B cell (primary cell): Measurements from ENCODE around the gene CDK5R2. TPM values are rescaled to one million over a fixed set of nuclear protein-coding genes. Genes with fewer than 3 reads are reported as not detected.

Experiments used
- ATAC-seq: fragments of 200-7000 bp; cut with Tn5 transposase; one replicate; pipeline ENCODE4 v1.10.0; 2021; ENCODE audit warnings: low read depth, mild to moderate bottlenecking, moderate number of reproducible peaks, moderate library complexity
- CTCF ChIA-PET: fragments of 350-600 bp; sonication (Branson Sonifier 250); formaldehyde crosslinking; loops from one replicate; lab custom pipeline; 2021; ENCODE audit warnings: antibody characterized with exemption, inconsistent platforms; lab: Charles Lee
- POLR2A ChIA-PET: fragments of 350-600 bp; sonication (Branson Sonifier 250); formaldehyde crosslinking; loops from one replicate; lab custom pipeline; 2021; ENCODE audit warnings: antibody characterized with exemption; lab: Charles Lee
- DNase-seq: peaks from one replicate; pipeline ENCODE4 v3.0.0; 2013
- H2AFZ ChIP-seq: 2 replicates; pipeline ENCODE4 v1.6.1; 2012; ENCODE audit warnings: mild to moderate bottlenecking, low read depth, low read length; ENCODE audit not compliant: insufficient read depth, poor library complexity, severe bottlenecking
- H3K27ac ChIP-seq, 2 donors: 1 replicate in 1 of 2; 2 replicates in 1 of 2; pipeline ENCODE4 v1.5.1; 2012 to 2013; ENCODE audit warnings: low read length in 2 of 2, mild to moderate bottlenecking in 2 of 2, moderate library complexity in 1 of 2
- H3K27me3 ChIP-seq, 4 experiments: fragments of 200-600 bp in 1 of 4; sonication (generic) in 1 of 4; replicated peaks in 1 of 4; 1 replicate in 2 of 4; 2 replicates in 2 of 4; pipeline versions ENCODE4 v1.6.1 to v1.7.0; 2013 to 2016; ENCODE audit warnings: low read length in 3 of 4, mild to moderate bottlenecking in 2 of 4, mixed read lengths in 1 of 4, moderate library complexity in 1 of 4; ENCODE audit not compliant: insufficient read depth in 4 of 4, control insufficient read depth in 3 of 4; ENCODE audit errors: control extremely low read depth in 1 of 4
- H3K36me3 ChIP-seq, 2 experiments: replicated peaks in 1 of 2; 1 replicate in 1 of 2; 2 replicates in 1 of 2; pipeline versions ENCODE4 v1.6.1 to v1.7.1; 2013; ENCODE audit warnings: low read length in 1 of 2; ENCODE audit not compliant: insufficient read depth in 2 of 2, control insufficient read depth in 1 of 2; ENCODE audit errors: control extremely low read depth in 1 of 2, extremely low read depth in 1 of 2
- H3K4me1 ChIP-seq, 2 donors: fragments of 200-600 bp in 1 of 2; sonication (generic) in 1 of 2; 1 replicate in 1 of 2; 2 replicates in 1 of 2; pipeline versions ENCODE4 v1.5.1 to v1.6.1; 2013 to 2017; ENCODE audit warnings: low read length in 2 of 2; ENCODE audit not compliant: control insufficient read depth in 2 of 2, insufficient read depth in 2 of 2
- H3K4me2 ChIP-seq: replicated peaks from 2 replicates; pipeline ENCODE3; 2012; ENCODE audit warnings: mild to moderate bottlenecking, low read depth, low read length; ENCODE audit not compliant: poor library complexity, severe bottlenecking
- H3K4me3 ChIP-seq, 5 experiments: fragments of 200-600 bp in 1 of 5; sonication (generic) in 1 of 5; 1 replicate in 3 of 5; 2 replicates in 2 of 5; pipeline versions ENCODE4 v1.5.1 to v1.7.0; 2011 to 2016; ENCODE audit warnings: low read length in 4 of 5, mild to moderate bottlenecking in 4 of 5, low read depth in 2 of 5, control low read depth in 1 of 5, moderate library complexity in 1 of 5; ENCODE audit not compliant: insufficient read depth in 1 of 5; ENCODE audit errors: control extremely low read depth in 1 of 5, extremely low read depth in 1 of 5
- H3K79me2 ChIP-seq: fragments of 200-600 bp; sonication (generic); one replicate; pipeline ENCODE4 v1.6.0; 2016; ENCODE audit warnings: low read length; ENCODE audit not compliant: control insufficient read depth, insufficient read depth
- H3K9ac ChIP-seq: fragments of 200-600 bp; sonication (generic); 2 replicates; pipeline ENCODE4 v1.6.1; 2017; ENCODE audit warnings: mild to moderate bottlenecking, low read length, moderate library complexity
- H3K9me3 ChIP-seq, 3 donors: one replicate each; pipeline versions ENCODE4 v1.6.1 to v1.7.1; 2013; ENCODE audit warnings: low read length in 2 of 3; ENCODE audit not compliant: control insufficient read depth in 2 of 3, insufficient read depth in 1 of 3; ENCODE audit errors: control extremely low read depth in 1 of 3
- H4K20me1 ChIP-seq: 2 replicates; pipeline ENCODE4 v1.6.0; 2012; ENCODE audit warnings: mild to moderate bottlenecking, low read length; ENCODE audit not compliant: insufficient read depth, control insufficient read depth, poor library complexity, severe bottlenecking
- H3K27ac Mint-ChIP-seq: one replicate; pipeline ENCODE4 v1.8.0; 2021; ENCODE audit warnings: mixed read lengths
- H3K27me3 Mint-ChIP-seq: one replicate; pipeline ENCODE4 v1.8.0; 2021; ENCODE audit warnings: mixed read lengths
- H3K4me1 Mint-ChIP-seq: one replicate; pipeline ENCODE4 v1.8.0; 2021; ENCODE audit warnings: mixed read lengths
- H3K4me3 Mint-ChIP-seq: one replicate; pipeline ENCODE4 v1.8.0; 2021; ENCODE audit warnings: mixed read lengths
- H3K9me3 Mint-ChIP-seq: one replicate; pipeline ENCODE4 v1.8.0; 2022; ENCODE audit warnings: mixed read lengths; ENCODE audit not compliant: insufficient read depth
- EZH2 ChIP-seq: IDR thresholded peaks from 2 replicates; pipeline ENCODE4 v1.6.1; 2012; ENCODE audit warnings: borderline replicate concordance, low read depth, mild to moderate bottlenecking, moderate library complexity, low read length; ENCODE audit not compliant: insufficient read depth, poor library complexity, severe bottlenecking
- WGBS: methylation state at CpG from one replicate; pipeline ENCODE4 v1.1.5; 2013; ENCODE audit warnings: missing lambda C conversion rate; ENCODE audit not compliant: insufficient coverage; 5-methylcytosine and 5-hydroxymethylcytosine counted together
- intact Hi-C: fragments of 100-400 bp; cut with micrococcal nuclease; formaldehyde crosslinking; loops from one replicate; pipeline ENCODE4 v1.10.0; 2022
- polyA plus RNA-seq: library from polyadenylated mRNA; depleted of rRNA; stranded (reverse); fragments of >200 nt; gene quantifications from 2 replicates; pipeline ENCODE4 v1.2.3, GENCODE V29; 2012
- total RNA-seq, 2 donors: library from RNA; stranded (reverse); fragments of 120-200 nt in 1 of 2; gene quantifications; 1 replicate in 1 of 2; 2 replicates in 1 of 2; pipeline versions ENCODE4 v1.2.3 to v1.2.4, GENCODE V29; 2013 to 2022
- TF ChIP-seq, protein P1 (sequence below): fragments of 200-600 bp; IDR thresholded peaks from one replicate; pipeline ENCODE4 v1.8.0; 2022; ENCODE audit warnings: antibody characterized with exemption, mild to moderate bottlenecking

Gene CDK5R2
- total and polyA plus RNA-seq, 2 donors (not counting 1 experiment from before 2014, with no cell fraction given) = not detected

DNA sequence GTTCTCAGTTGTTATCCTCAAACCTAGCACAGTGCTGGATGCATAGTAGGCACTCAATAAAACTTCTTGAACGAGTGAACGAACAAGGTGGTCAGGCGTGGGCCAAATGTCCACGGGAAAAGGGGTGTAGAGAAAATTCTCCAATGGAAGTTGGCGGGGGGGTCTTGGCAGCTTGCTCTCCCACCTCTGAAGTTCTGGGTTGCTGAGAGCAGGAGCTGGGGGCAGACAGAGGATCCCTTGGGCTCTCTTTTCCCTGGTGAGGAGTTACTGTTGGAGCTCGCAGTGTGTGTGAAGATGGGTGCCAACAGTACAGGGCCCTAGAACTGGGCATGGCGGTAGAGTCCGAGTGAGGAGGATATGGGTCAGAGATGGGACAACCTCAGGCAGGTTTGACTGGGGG is 36.1 kb downstream of the CDK5R2 start:
- 27% methylated on average over 7 of the region's 8 CpGs for WGBS
- no peak for DNase-seq

More for the DNA sequence above, 36.1 kb downstream of the CDK5R2 start:
- intact Hi-C loops = loop anchor here (10.0 kb wide), 1 partner anchor 59 kb away; no protein-coding TSS in a partner anchor
- Mint-ChIP-seq H3K4me3 (no peak overlapping the region), H3K9me3 (no peaks in the 10 kb centered on the region), H3K4me1 (peaks cover 15% of the 10 kb centered on the region), H3K27me3 (peaks cover 63% of the 10 kb centered on the region), H3K27ac (no peak overlapping the region)
- no peaks in the 10 kb centered on the region for H3K36me3 ChIP-seq
- no peak overlapping the region for H3K27ac ChIP-seq
- peaks cover 0 to 28% (median 0%) of the 10 kb centered on the region in 3 donors for H3K9me3 ChIP-seq
- no peak overlapping the region for H3K9ac ChIP-seq
- H2AFZ ChIP-seq = no peak overlapping the region
- TF ChIP-seq, protein P1, sequence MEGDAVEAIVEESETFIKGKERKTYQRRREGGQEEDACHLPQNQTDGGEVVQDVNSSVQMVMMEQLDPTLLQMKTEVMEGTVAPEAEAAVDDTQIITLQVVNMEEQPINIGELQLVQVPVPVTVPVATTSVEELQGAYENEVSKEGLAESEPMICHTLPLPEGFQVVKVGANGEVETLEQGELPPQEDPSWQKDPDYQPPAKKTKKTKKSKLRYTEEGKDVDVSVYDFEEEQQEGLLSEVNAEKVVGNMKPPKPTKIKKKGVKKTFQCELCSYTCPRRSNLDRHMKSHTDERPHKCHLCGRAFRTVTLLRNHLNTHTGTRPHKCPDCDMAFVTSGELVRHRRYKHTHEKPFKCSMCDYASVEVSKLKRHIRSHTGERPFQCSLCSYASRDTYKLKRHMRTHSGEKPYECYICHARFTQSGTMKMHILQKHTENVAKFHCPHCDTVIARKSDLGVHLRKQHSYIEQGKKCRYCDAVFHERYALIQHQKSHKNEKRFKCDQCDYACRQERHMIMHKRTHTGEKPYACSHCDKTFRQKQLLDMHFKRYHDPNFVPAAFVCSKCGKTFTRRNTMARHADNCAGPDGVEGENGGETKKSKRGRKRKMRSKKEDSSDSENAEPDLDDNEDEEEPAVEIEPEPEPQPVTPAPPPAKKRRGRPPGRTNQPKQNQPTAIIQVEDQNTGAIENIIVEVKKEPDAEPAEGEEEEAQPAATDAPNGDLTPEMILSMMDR = no peak
- no peak for TF ChIP-seq EZH2
- H3K4me1 ChIP-seq = peaks cover 27 to 40% of the 10 kb centered on the region in 2 donors
- peak overlapping the region; percentile 74 for H3K4me2 ChIP-seq
- H4K20me1 ChIP-seq = no peaks in the 10 kb centered on the region
- H3K79me2 ChIP-seq = no peaks in the 10 kb centered on the region
- no peak overlapping the region for H3K4me3 ChIP-seq
- ATAC-seq = no peak
- peaks cover 0 to 91% (median 60%) of the 10 kb centered on the region in 4 experiments for H3K27me3 ChIP-seq
- ChIA-PET POLR2A (no interaction called here), CTCF (interaction anchor here (0.7 to 3.3 kb wide), 15 partner anchors 9 to 164 kb away, joined by 3 to 17 read pairs (median 4); partner anchors contain the start of gene CDK5R2)
